HuH-7 (cell line): ENCODE data around the gene ARMC9.
"Not testable (repeated sequence)": the region's sequence is repeated elsewhere in the genome, so short reads cannot be mapped to it uniquely, and the experiment has no call there.

Experiments used
- DNase-seq: peaks from one replicate; pipeline ENCODE4 v3.0.0; 2011; ENCODE audit warnings: low spot score

ARMC9 gene

DNA sequence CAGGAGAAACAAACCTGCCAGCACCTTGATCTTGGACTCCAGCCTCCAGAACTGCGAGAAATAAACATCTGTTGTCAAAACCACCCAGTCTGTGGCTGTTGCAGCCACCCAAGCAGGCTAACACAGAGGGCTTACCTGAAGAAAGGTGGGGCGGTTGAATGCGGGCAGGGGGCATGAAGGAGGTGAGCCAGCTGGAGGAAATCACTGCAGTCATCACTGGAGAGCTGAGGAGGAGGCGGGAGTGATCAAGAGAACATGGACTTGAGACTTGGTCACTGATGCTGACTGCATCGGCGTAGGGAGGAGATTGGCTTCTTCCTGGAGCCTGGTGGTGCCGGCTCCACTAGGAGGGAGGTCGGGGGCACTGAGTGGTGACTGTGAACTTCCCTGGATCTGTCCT is 14.6 kb upstream of the ARMC9 start:
- DNase-seq = no peak

DNA sequence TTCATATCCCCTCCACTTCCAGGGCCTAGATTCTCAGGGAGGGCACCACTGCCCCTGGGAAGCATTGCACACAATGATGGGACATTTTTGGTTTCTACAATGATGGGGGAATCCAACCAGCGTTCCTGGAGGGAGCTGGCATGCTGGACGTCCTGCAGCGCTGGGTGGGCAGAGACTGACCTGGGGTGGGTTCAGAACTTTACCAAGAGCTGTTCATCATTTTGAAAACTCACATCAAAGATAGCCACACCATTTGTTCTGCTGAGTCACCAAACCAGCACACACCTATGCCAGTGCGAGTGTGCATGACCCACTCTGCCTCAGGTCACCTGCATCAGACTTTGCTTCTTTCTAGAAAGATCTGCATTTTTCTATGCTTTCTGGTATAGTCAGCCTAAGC is 14.1 kb upstream of the ARMC9 start:
- no peak for DNase-seq

DNA sequence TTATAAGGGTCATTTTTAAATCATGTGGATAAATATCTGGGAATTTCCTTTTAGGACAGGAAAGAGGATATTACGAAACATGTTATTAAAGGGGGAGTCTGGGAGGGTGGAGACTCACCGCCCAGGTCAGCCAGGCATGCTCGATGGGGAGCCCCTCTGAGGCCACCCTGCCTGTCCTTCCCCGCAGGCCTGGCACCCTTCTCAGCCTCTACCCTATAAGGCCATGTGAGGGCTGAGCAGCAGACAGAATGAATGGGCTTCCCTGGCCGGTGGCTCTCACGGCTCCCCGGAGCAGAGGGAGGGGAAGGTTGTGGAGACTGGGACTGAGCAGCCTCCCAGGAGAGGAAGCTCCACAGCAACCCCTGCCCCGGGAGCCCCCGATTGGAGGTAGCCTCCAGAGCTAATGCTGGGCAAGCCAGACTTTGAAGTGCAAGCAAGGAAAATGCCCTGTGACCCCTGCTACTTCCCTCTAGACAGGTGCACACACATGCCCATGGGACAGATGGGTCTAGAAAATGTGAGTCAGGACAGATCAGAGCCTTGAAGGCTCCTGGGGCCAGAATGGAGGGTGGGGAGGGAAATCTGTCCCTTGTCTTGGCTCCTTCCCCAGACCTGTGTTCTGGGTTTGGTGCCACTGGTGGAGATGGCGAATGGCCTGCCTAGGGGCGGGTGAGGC is 13.2 kb upstream of the ARMC9 start:
- DNase-seq = no peak

DNA sequence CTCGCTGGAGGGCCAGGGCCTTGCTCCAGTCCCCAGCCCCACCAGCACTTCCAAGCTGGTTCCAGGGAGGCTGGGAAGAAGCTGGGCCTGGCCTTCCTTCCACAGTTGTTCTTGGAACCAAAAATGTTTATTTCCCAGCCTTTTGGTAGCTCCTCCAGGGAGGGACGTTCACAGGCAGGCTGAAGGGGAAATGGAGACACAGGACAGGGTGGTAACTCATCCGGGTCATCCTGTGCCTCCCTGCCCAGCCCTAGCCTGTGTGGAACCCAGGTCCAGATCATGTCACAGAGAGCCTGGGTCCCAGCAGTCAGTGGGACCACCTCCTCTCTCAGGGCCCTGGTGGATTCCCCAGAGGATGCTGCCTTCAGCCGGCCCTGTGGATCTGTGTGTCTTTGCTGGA is 12.5 kb upstream of the ARMC9 start:
- no peak for DNase-seq

DNA sequence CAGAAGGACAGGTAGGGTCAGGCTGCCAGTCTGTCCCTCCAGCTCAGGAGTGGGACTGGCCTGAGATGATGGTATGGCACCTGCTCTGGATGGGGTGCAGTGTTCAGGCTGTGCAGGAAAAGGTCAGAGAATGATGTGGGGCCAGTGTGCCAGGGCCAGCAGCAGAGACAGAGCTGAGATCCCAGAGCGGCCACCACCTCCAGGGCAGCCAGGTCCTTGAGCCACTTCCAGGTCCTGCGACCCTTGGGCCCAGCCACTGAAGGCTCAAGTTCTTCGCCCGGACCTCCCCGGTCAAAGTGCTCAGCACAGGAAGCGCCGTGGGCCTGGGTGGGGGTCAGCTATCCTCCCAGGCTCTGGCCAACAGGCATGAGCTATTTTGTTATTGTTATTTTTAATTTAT is 12.1 kb upstream of the ARMC9 start:
- DNase-seq = no peak

DNA sequence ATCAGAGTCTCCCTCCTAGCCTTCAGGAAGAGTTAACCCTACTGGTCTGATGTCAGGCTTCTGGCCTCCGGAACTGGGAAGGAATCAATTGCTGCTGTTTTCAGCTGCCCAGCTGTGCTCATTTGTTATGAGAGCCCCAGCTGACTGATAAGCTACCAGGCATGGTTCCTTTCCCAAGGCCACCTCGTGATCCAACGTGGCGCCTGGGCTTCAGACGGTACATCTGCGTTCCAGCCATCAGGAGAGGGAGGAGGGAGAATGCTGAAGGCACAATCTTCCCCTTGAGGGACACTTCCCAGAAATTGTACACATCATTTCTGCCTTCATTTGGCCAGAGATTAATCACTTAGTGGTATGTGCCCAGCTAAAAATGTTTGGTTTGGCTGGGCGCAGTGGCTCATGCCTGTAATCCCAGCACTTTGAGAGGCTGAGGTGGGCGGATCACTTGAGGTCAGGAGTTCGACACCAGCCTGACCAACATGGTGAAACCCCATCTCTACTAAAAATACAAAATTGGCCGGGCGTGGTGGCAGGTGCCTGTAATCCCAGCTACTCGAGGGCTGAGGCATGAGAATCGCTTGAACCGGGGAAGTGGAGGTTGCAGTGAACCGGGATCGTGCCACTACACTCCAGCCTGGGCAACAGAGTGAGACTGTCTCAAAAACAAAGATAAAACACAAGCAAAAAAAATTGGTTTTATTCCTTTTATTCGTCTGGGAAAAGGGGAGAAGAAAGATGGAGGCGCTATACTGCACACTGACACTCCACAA is 10.5 kb upstream of the ARMC9 start:
- DNase-seq = no peak

DNA sequence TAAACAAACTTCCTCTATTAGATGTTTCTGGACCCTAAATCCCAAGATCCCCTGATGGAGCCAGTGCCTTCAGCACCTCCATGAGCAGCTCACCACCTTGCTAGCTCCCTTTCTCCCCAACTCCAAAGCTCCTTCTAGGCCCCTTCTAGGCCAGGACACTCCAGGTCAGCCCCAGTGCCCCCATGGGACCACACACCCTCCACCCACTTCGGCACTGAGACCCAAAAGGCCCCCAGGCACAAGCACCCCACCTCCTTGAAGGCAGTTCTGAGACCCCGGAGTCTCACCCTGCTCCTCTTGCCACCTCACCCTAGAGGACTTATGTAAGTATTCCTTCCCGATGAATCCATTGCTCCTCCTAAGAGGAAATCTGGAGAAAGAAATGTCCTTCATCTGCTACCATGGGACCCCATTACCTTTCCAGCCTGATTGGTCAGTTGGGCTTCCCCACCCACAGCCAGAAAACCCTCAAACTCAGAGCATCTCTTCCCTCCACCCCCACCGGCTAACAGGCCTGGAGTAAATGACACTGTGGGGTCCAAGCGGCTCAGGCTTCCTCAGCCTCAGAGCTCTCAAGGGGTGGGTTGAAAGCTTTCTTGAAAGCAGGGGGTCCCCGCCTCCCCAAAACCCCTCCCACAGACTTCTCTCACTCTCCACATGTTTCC is 9.8 kb upstream of the ARMC9 start:
- DNase-seq = no peak

DNA sequence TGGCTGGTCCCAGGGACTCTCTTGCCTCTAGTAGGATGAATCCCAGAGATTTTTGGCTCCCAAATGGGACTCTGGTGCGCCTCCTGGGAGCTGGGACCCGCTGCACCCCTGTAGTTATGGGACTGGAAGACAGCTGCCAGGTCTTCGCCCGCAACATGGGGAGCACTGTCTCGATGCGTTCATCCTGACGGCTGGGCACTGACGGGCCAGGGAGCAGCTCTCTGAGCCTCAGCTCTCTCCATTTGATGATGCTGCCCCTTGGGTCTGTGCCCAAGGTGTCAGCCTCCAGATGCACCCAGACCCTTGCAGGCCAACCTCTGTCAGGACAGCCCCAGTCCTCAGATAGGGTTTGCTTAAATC is 9.3 kb upstream of the ARMC9 start:
- no peak for DNase-seq

DNA sequence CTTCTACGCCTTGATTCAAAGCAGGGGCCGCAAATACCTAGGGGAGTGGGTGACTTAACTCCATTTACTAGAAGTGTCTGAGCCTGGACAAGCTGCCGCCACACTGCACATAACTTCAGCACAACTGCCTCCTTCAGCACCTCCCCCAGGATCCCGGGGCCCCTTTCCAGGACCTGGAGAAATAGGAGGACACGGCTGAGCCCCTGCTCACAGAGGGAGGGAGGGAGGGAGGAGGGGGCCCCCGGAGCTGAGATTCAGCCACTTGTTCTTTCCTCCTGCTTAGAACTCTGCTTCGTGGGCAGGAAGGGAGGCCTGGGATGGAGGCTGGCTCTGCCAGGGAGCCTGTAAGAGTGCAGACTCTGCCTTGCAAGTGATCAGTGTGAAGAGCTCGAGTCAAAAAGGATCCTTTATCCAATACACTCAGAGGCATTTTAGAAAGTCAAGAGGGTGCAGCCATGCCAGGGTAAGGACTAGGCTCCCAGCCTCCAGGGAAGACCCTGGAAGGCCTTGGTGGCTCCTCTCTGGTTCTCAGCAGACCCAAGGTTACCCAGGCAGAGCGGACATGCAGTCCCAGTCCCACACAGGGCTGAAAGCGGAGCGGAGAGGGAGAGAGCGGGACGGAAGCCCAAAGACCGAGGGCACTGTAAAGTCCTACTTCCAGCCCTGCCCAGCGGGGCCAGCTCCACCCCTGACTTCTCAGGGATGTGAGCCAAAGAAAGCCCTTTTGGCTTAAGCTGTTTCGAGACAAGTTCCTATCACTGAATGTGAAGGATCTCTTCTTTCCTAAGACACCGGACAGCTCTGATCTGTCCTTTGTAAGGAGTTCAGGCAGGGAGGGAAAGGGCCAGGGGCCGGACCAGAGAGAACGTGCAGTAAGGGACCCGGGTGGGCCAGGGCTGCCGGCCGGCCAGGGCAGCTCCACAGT is 8.6 kb upstream of the ARMC9 start:
- no peak for DNase-seq

DNA sequence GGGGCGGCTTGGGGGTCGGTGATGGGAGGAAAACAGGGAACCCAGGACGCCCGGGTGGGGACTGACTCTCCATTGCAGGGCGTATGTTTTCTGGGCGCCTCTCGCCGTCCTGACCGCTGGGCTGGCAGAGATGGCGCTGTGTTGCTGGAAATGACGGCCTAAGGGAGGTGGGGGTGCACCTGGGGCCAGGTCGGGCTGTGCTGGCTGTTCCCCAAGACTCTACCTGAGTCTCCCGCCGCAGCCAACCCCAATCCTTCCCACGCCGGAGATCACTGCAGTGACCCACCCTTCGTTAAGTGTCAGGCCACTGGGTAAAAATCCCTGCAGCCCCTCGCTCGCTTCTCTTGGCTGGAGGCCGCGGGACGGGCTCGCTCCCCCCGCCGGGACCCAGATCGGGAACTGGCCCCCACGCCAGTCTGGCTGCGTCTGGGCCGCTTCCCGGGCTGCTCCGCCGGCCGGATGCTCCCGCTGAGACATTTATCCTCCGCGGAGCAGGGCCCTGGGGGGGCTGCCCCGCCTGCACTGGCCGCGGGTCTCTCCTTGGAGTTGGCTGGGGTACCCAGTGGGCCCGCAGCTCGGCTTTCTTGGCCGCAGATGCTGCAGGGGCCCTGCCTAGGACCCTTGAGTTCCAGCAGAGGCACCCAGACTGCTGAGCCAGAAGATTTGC is 7.8 kb upstream of the ARMC9 start:
- no peak for DNase-seq

DNA sequence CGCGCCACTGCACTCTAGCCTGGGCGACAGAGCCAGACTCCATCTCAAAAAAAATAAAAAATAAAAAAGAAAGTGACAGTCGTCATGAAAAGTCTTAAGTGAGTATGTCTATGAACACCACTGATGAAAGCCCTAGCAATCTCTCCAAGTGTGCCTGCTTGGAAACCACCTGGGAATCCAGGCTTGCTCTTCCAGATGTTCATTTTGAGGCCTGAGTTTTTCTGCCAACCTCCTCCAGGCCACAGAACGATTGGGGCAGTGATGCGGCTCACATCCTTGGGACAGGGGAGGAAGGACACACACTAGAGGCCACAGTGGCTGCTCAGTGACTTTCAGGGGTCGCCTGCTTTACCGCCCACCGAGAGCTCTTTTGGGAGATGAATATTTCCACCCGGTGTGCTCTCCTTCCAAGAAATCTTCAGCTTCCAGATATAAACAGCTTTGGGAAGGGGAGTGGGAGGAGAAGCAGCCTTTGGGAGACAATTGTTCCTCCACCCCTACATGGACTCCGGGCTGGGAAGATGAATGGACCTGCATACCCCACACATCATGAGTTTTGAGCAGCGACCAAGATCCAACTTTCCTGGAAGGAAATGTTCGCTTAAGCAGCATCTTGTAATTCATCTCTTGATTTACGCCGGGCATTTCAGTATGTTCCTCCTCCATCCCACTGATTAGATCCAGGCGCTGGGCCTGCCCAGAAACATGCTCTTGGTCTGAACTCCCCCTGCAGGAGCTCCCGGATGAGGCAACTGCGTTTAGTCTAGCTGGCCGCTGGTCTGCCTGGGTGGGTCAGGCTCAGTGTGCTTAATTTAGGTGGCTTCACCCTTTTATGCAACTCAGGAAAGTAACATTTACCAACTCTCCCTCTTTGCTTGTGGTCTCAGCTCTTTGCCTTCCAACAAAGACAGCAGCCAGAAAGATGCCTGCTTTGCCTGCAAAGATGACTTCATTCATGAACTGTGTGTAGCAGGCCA is 6.2 kb upstream of the ARMC9 start:
- peak; percentile 87 for DNase-seq

DNA sequence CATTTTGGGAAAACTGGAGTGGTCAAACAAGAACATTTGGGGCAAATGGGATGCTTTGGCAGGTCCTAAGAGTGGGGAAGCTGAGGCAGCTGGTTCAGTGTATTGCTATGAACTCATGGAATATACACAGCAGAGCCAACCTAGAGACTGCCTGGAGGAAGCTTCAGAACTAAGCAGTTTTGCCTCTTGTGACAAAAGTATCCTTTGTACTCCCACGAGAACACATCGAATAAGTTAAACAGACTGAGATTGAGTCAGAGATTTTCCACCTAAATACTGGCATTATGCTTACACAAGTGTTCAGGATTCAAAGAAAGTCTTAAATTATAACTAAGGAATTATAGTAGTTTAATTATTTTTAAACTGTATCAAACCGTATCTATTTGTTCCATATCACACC is 5.2 kb upstream of the ARMC9 start:
- no peak for DNase-seq

DNA sequence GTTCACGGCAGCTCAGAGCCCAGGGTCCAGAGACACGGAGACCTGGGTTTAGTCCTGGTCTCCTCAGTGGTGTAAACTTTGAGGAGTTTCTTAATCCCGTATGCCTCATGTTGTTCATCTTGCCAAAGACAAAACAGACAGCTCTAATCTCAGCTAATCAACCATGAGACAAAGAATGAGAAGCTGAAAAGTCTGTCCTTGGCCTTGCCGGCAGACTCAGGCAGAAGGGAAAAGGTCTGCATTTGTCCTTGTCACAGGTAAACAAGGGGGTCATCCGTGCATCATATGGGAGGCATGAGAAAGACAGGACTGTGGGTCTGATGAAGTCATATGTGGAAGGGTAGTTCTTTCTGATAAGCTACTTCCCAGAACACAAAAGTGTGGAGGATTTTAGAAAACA is 1.8 kb upstream of the ARMC9 start:
- no peak for DNase-seq

DNA sequence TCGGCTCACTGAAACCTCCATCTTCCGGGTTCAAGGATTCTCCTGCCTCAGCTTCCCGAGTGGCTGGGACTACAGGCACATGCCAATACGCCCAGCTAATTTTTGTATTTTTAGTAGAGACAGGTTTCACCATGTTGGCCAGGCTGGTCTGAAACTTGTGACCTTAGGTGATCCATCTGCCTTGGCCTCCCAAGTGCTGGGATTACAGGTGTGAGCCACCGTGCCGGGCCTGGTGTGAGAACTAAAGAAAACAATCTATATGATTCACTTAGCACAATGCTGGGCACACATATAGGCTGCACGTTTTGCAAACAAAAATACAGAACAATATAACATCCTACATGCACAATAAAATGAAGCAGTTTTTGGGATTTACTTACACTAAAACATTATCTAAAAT is 1.2 kb upstream of the ARMC9 start:
- DNase-seq = not testable (repeated sequence)

DNA sequence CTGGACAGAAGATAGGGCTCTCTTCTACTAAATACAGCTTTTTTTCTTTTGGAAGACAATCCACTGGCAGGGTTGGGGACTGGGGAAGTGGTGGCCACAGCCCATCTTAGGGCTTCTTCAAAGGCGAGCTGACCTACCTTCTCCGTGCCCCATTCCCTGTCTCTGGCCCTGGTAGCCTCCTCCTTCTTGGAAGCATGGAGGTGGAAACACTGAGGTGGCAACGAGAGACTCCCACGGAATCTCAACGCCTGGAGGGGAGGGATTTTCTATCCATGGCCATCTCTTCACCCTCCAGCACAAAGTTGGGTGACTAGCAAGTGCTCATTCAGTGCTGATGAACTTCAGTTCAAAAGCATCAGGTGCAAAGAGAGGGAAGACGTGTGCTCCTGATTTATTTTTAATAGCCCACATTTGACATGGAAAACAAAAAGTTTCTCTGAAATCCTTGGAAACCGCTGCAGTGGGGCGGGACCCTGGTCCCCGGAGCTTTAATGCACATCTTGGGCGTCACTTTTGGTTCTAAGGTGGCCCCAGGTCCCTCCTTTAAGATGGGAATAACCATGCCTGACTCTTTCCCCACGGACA is 633 bp upstream of the ARMC9 start:
- DNase-seq = no peak

DNA sequence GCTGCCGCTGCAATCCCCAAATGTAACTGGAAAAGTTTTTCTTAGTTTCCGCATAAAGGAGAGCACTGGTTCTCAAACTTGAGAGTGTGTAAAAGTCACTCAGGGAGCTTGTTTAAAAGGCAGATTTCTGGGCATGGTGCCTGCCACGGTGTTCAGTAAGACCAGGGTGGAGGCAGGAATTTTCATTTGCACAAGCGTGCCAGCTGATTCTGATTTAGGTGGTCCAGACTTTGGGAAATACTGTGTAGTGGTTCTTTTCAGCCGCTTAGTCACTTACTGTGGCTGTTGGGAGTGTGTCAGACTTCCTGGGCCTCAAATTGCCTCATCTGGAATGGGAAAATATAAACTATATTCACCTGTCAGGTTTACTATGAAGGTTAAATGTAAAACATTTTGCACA is 788 bp downstream of the ARMC9 start:
- DNase-seq = no peak

DNA sequence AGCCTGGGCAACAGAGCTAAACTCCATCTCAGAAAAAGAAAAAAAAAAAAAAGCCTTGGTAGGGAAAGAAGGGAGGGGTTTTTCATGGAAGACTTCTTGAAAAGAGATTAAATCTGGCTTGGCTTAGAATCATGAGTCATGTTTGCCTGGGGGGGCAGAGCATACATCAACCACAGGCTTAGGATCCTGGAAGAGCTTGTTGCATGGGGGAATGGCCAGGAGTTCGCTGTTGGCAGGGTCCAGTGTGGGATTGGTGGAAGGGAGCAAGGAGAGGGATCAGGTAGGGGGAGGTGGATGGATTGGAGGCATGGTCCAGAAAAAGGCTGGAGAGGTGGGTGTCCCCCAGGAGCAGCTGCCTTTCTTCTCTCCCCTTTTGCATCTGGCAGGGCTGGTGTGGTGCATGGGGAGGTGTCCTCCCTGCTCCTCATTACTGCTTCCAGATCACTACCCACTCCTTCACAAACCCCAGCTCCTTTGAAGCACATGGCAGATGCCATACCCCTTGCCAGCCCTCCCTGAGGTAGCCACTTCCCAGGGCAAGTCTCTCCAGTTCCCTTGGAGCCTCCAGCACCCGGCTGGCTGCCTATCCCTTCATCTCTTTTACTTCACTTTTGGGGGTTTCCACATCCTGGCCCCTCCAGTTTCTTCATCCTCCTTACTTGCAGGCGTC is 2.5 kb downstream of the ARMC9 start:
- no peak for DNase-seq

DNA sequence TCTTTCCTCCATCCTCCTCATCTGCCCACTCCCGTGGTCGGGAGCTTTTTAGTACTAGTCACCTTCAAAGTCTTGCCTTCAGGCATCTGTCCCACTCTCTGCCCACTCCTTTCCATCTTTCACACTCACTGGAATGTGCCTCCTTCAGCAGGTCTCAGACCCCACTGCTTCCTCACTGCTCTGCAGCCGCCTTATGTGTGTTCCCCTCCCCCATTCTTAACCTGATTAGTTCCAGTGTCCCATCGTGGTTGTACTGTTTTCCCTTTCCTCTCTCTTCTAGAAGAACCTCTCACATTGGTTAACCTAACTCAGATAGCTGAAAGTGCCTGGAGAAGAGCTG is 3.0 kb downstream of the ARMC9 start:
- no peak for DNase-seq

DNA sequence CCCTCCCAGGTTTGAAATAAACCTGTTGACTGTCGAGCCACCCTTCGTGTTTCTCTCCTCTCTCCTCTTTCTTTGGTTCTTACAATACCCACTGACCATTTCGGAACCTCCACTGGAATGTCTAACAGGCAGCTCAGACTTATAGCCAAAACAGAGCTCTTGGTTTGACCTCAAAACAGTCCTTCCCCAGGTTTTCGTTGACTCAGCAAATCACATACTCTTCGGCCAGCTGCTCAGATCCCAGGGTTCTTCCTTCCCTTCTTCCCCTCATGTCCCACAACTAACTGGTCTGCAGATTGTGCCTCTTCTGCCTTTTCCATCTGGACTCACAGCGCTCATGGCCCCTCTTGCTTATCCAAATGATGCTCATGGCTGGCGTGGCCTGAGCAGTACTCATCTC is 4.7 kb downstream of the ARMC9 start:
- DNase-seq = no peak

DNA sequence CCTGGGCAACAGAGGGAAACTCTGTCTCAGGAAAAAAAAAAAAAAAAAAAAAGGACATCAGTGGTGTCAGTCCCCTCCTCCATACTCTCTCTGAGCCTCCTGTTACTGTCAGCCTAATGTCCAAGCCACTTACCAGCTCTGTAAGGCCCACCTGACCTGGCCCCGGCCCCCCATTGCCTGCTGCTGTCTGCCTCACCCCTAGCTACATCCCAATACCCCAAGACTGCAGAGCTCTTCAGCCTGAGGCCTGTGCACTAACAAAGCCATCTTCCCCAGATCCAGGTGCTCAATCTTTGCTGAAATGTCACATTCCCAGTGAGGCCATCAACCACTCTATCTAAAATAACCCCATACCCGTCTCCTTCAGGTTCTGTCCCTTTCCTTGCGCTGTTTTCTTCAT is 5.7 kb downstream of the ARMC9 start:
- no peak for DNase-seq
